GM18499 (cell line): ENCODE data around the gene ARIH2.
"Not testable (repeated sequence)": the region's sequence is repeated elsewhere in the genome, so short reads cannot be mapped to it uniquely, and the experiment has no call there.

Experiments used
- ATAC-seq: cut with Tn5 transposase; IDR thresholded peaks from one replicate; pipeline ENCODE4 v1.9.1; 2021; ENCODE audit warnings: moderate number of reproducible peaks; ENCODE audit not compliant: insufficient read depth, unreplicated experiment

The ARIH2 gene

GRCh38 chr3:48918388-48919214 lies at the start of gene ARIH2:
Gene ARIH2 (plus strand): TSS chr3:48918842. CDS start chr3:48927559, 8,717 bp downstream.
- ATAC-seq = peak; percentile 36

DNA sequence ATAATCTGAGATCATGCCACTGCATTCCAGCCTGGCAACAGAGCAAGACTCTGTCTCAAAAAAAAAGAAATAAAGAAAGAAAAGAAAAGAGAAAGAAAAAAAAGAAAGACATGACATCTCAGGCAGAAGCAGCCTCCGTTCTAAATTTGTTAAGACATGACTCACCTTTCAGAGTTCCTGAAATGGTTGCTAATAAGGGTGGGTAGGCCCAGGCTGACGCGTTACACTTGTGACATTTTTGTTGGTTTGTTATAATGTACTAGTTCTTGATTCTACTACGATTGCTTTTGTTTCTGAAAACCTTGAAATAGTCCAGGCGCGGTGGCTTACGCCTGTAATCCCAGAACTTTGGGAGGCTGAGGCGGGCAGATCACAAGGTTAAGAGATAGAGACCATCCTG lies 41.0 kb upstream of the ARIH2 start:
- ATAC-seq = no peak

GRCh38 chr3:48879307-48879993 lies 39.2 kb upstream of the ARIH2 start:
- no peak for ATAC-seq

DNA sequence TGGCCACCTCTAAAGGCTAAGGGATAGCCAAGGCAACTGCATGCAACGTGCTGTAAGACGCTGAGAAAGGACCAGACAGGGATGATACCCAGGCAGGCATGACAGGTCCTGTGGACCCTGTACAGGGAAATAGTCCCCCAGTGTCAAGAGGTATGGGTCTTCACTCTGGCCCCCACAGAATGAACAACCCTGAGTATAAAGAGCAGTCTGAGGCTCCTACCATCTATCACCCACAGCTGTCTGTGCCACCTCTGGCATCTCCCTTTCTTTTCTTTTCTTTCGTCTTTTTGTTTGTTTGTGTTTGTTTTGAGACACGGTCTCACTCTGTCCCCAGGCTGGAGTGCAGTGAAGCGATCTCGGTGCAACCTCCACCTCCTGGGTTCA lies 38.7 kb upstream of the ARIH2 start:
- ATAC-seq = no peak

DNA sequence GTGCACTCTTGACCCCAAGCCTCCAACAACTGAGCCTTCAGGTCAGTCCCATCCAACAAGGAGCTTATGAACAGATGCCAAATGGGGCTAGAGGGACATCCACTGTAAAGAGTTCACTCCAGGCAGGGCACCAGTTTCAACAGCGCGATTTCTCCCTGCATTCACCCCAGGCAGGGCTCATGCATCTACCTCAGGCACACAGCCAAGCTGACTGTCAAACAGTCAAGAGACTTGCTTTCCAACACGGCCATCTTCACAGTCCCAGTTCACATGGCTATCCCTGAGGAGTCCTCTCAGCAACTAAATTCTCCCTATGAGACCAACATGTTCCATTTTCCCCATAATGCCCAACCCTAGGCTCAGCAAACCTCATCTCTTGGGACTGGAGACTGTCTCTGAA lies 37.6 kb upstream of the ARIH2 start:
- ATAC-seq = no peak

DNA sequence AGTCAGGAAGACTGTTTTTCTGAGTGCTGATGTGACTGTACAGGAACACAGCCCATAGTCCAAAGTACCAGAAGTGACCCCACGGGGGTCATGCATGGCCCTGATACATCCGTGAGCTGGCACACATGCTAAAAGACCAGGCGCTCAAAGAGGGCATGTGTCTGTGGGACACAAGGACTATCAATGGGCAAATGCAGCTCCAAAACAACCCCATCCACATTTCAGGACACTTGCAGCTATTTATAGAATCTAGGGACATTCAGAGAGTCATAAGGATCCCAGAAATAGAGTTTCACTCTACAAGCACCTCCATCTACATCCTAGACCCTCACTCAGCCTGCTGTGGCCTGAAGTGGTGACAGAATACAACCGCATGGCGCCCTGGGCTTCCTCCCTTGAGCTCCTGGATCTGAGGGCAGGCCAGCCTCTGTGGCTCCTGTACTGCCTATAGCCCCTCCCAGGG lies 37.0 kb upstream of the ARIH2 start:
- ATAC-seq = no peak

DNA sequence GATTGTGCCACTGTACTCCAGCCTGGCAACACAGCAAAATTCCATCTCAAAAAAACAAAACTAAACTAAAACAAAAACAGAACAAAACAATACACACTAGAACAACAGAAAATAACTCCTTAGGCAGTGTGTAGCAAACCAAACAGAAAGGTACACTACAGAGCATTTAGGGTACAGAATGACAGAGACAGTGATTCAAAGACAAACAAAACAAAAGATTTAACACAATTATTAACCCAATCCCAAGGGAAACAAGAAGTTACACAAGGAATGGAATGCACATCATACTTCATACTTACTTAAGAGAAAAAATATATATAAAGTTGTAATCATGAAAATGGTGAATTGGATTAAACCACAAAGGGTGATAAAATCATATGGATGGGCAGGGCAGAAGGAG lies 32.9 kb upstream of the ARIH2 start:
- ATAC-seq = no peak

DNA sequence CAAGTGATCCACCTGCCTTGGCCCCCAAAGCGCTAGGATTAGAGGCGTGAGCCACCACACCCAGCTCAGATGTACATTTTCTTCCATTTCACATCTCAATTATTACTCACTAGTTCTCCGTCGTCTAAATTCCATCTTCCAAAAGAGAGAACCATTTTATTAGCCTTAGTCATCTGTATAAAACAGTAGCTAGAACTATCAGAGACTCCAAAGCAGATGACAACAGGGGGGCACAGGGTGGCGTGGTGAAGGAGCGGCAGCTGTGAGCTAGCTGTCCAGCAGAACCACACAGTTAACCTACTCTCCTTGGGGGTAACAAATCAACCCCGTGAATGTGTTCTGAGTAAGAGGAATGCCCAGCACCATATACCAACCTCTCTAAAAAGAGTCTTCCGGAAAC lies 27.0 kb upstream of the ARIH2 start:
- no peak for ATAC-seq

GRCh38 chr3:48894516-48894915 lies 24.1 kb upstream of the ARIH2 start:
- ATAC-seq = no peak

- ATAC-seq = no peak
These were observed 21.7 kb upstream of the ARIH2 start for GRCh38 chr3:48896936-48897335.

DNA sequence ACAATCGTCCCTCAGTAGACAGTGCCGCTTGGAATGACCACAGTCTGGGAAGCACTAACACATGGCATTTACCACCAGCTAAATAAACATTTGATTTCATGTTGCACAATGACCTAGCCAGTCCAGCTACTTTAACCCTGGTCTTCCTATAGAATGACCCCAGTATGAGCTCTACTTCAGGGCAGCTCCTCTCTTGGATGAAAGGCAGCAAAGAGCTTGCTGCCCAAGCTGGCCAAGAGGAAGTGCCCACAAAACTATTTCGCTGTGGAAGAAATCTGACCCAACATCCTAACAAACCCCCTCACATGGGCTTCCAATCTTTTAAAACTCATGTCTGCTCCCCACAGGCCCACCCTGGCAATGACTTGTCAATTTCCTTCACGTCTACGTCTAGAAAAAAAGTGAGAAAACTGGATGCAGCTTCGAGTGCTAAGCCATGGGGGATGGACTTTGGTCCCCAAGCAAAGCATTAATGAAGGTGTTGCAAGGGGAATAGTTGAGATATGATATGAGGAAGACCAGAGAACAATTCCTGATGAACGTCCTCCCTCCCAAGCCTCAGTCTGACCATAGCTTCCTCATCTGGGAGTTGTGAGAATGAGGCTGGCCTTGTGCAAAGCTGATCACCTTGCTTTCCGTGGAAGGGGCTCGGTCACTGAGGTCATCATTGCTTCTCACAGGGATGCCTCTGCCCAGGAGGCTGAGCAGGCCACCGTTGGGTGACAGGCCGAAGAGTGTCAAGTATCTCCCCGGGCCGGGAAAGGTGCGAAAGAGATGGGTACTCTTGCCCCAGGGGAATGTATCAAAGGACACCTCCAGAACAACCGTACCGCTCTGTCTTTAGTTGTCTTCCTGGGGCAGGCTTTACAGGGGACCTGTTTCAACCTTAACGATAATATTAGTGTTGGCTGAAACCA lies 20.9 kb upstream of the ARIH2 start:
- ATAC-seq = no peak

- peak; percentile 66 for ATAC-seq
These were observed 20.0 kb upstream of the ARIH2 start, which contains the start of gene SLC25A20 for GRCh38 chr3:48898383-48899234. Gene SLC25A20 (minus strand): TSS chr3:48898882. CDS start chr3:48898794, 88 bp downstream.

GRCh38 chr3:48899273-48899672 lies 19.4 kb upstream of the ARIH2 start:
- no peak for ATAC-seq

DNA sequence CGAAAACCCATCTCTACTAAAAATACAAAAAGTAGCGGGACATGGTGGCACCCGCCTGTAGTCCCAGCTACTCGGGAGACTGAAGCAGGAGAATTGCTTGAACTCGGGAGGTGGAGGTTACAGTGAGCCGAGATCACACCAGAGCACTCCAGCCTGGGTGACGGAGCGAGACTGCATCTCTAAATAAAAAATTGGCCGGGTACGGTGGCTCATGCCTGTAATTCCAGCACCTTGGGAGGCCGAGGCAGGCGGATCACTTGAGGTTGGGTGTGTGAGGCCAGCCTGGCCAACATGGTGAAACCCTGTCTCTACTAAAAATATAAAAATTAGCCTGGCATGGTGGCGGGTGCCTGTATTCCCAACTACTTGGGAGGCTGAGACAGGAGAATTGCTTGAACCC lies 11.6 kb upstream of the ARIH2 start:
- not testable (repeated sequence) for ATAC-seq

GRCh38 chr3:48915296-48915695 lies 3.3 kb upstream of the ARIH2 start:
- no peak for ATAC-seq

GRCh38 chr3:48919215-48920138 lies 835 bp downstream of the ARIH2 start:
- peak; percentile 2 for ATAC-seq

- no peak for ATAC-seq
These were observed 8.1 kb downstream of the ARIH2 start for GRCh38 chr3:48926425-48927392.
